Measurements from ENCODE around the gene CARS1. TPM values are rescaled to one million over a fixed set of nuclear protein-coding genes. Genes with fewer than 3 reads are reported as not detected.

The CARS1 gene
- total and polyA plus RNA-seq, 9 of the 15 experiments (the other 6 are each of a cell fraction or from before 2014, with no cell fraction given) = 14.4 to 106 (median 73.6) TPM

DNA sequence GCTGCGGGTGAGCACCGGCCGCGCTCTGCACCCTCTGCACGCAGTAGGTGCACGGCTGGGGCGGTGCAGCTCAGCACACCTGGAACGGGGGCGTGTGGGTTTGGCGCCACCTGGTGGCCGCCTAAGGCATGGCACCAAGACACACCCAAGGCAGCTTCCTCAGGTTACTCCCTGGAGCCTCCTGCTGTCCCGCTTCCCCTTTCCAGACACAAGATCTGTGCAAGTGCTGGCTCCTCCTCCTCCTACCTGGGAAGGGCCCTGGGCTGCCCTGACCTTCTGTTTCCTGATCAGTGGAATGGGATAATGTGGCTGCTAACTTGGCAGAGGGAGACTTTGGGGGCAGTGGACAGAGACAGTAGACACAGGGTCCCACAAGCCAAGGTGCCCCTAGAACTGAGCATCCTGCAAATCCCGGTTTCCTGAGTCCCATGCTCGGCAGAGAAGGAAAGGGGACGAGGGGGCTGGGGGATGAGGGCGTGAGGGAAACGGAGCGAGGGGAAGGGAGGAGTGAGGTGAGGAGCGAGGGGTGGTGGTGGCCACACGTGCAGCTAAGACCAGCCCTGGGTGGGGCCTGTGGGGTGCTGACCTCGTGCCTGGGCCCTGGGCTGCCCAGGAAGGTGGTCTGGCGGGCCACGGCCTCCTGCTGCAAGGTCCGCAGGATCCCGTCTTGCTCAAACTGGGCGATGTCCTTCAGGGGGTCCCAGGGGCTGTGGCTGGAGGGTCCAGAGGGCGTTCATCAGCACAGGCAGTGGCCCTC, 34.8 kb upstream of the CARS1 start (continued):
- TF ChIP-seq, protein P1, sequence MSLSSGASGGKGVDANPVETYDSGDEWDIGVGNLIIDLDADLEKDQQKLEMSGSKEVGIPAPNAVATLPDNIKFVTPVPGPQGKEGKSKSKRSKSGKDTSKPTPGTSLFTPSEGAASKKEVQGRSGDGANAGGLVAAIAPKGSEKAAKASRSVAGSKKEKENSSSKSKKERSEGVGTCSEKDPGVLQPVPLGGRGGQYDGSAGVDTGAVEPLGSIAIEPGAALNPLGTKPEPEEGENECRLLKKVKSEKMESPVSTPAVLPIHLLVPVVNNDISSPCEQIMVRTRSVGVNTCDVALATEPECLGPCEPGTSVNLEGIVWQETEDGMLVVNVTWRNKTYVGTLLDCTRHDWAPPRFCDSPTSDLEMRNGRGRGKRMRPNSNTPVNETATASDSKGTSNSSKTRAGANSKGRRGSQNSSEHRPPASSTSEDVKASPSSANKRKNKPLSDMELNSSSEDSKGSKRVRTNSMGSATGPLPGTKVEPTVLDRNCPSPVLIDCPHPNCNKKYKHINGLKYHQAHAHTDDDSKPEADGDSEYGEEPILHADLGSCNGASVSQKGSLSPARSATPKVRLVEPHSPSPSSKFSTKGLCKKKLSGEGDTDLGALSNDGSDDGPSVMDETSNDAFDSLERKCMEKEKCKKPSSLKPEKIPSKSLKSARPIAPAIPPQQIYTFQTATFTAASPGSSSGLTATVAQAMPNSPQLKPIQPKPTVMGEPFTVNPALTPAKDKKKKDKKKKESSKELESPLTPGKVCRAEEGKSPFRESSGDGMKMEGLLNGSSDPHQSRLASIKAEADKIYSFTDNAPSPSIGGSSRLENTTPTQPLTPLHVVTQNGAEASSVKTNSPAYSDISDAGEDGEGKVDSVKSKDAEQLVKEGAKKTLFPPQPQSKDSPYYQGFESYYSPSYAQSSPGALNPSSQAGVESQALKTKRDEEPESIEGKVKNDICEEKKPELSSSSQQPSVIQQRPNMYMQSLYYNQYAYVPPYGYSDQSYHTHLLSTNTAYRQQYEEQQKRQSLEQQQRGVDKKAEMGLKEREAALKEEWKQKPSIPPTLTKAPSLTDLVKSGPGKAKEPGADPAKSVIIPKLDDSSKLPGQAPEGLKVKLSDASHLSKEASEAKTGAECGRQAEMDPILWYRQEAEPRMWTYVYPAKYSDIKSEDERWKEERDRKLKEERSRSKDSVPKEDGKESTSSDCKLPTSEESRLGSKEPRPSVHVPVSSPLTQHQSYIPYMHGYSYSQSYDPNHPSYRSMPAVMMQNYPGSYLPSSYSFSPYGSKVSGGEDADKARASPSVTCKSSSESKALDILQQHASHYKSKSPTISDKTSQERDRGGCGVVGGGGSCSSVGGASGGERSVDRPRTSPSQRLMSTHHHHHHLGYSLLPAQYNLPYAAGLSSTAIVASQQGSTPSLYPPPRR (CRISPR knock-in tag; IDR thresholded peaks at IDR 0.05; ENCODE audit: borderline replicate concordance) = no peak
- TF ChIP-seq GTF2B (IDR thresholded peaks at IDR 0.05; ENCODE audit: extremely low read depth, insufficient read length) (no peak), KAT7 (CRISPR knock-in tag; IDR thresholded peaks at IDR 0.05; ENCODE audit: borderline replicate concordance) (no peak), HEY1 (CRISPR knock-in tag; IDR thresholded peaks at IDR 0.05; ENCODE audit: borderline replicate concordance) (no peak), CBX1 (IDR thresholded peaks at IDR 0.05; ENCODE audit: low read depth) (no peak), ZNF134 (CRISPR knock-in tag; conservative IDR thresholded peaks at IDR 0.05) (no peak), XRCC3 (IDR thresholded peaks at IDR 0.05) (no peak), ZNF407 (IDR thresholded peaks at IDR 0.05; ENCODE audit: low read depth) (no peak), IFI16 (CRISPR knock-in tag; IDR thresholded peaks at IDR 0.05) (no peak)
- TF ChIP-seq, protein P2, sequence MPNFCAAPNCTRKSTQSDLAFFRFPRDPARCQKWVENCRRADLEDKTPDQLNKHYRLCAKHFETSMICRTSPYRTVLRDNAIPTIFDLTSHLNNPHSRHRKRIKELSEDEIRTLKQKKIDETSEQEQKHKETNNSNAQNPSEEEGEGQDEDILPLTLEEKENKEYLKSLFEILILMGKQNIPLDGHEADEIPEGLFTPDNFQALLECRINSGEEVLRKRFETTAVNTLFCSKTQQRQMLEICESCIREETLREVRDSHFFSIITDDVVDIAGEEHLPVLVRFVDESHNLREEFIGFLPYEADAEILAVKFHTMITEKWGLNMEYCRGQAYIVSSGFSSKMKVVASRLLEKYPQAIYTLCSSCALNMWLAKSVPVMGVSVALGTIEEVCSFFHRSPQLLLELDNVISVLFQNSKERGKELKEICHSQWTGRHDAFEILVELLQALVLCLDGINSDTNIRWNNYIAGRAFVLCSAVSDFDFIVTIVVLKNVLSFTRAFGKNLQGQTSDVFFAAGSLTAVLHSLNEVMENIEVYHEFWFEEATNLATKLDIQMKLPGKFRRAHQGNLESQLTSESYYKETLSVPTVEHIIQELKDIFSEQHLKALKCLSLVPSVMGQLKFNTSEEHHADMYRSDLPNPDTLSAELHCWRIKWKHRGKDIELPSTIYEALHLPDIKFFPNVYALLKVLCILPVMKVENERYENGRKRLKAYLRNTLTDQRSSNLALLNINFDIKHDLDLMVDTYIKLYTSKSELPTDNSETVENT (CRISPR knock-in tag; IDR thresholded peaks at IDR 0.05) = 0 out of 2 replicates have a peak, but pooled peaks have one; percentile 30
